Fibroblast of lung (primary cell): ENCODE measurements around the gene HSPA8. TPM values are rescaled to one million over a fixed set of nuclear protein-coding genes. Genes with fewer than 3 reads are reported as not detected.
A peak's percentile ranks its signal among the peaks of the same experiment; 100 is the strongest.

Experiments
- DNase-seq, 2 donors: peaks; one replicate each; pipeline versions ENCODE4 v3.0.0 to v3.0.0-alpha.2; 2010; ENCODE audit warnings: low read depth in 2 of 2
- H2AFZ ChIP-seq: 2 replicates; pipeline ENCODE4 v1.5.1; 2012; ENCODE audit warnings: low read length, control low read depth, inconsistent platforms
- H3K27ac ChIP-seq: 2 replicates; pipeline ENCODE4 v1.5.1; 2011; ENCODE audit warnings: low read length, control low read depth; ENCODE audit not compliant: insufficient read depth
- H3K27me3 ChIP-seq: 2 replicates; pipeline ENCODE4 v1.5.1; 2011; ENCODE audit warnings: mild to moderate bottlenecking, low read length; ENCODE audit not compliant: control insufficient read depth, insufficient read depth
- H3K36me3 ChIP-seq: 2 replicates; pipeline ENCODE4 v1.5.1; 2011; ENCODE audit warnings: low read length; ENCODE audit not compliant: control insufficient read depth, insufficient read depth
- H3K4me1 ChIP-seq: 2 replicates; pipeline ENCODE4 v1.5.1; 2011; ENCODE audit warnings: low read length; ENCODE audit not compliant: control insufficient read depth, insufficient read depth; ENCODE audit errors: extremely low read depth
- H3K4me2 ChIP-seq: 2 replicates; pipeline ENCODE4 v1.5.1; 2011; ENCODE audit warnings: low read length, control low read depth; ENCODE audit not compliant: insufficient read depth; ENCODE audit errors: extremely low read depth
- H3K4me3 ChIP-seq, 4 experiments: fragments of 200-600 bp in 1 of 4; sonication (generic) in 1 of 4; replicated peaks in 1 of 4; 2 replicates each; pipeline ENCODE4 v1.5.1; 2011 to 2016; ENCODE audit warnings: low read length in 4 of 4, low read depth in 3 of 4, mild to moderate bottlenecking in 3 of 4, control low read depth in 2 of 4, inconsistent platforms in 1 of 4, mixed read lengths in 1 of 4; ENCODE audit not compliant: insufficient read depth in 1 of 4; ENCODE audit errors: control extremely low read depth in 1 of 4
- H3K79me2 ChIP-seq: 2 replicates; pipeline ENCODE4 v1.5.1; 2012; ENCODE audit warnings: mild to moderate bottlenecking, low read length, inconsistent platforms; ENCODE audit not compliant: control insufficient read depth, insufficient read depth
- H3K9ac ChIP-seq: 2 replicates; pipeline ENCODE4 v1.5.1; 2011; ENCODE audit warnings: mild to moderate bottlenecking, low read length, control low read depth; ENCODE audit not compliant: insufficient read depth
- H3K9me3 ChIP-seq: 2 replicates; pipeline ENCODE4 v1.5.1; 2012; ENCODE audit warnings: low read depth, low read length; ENCODE audit not compliant: control insufficient read depth, insufficient read depth
- H4K20me1 ChIP-seq: 2 replicates; pipeline ENCODE4 v1.5.1; 2011; ENCODE audit warnings: low read length; ENCODE audit not compliant: control insufficient read depth, insufficient read depth; ENCODE audit errors: extremely low read depth
- CTCF ChIP-seq, 2 donors: IDR thresholded peaks in 1 of 2; conservative IDR thresholded peaks in 1 of 2; 1 replicate in 1 of 2; 2 replicates in 1 of 2; pipeline ENCODE4 v1.5.1; 2011 to 2012; ENCODE audit warnings: low read length in 2 of 2, control low read depth in 1 of 2, inconsistent platforms in 1 of 2, low read depth in 1 of 2, mild to moderate bottlenecking in 1 of 2
- EZH2 ChIP-seq: IDR thresholded peaks from 2 replicates; pipeline ENCODE4 v1.5.1; 2012; ENCODE audit warnings: low read length, control low read depth, mild to moderate bottlenecking; ENCODE audit errors: missing control alignments
- polyA plus RNA-seq, 2 donors: library from polyadenylated mRNA; depleted of rRNA in 1 of 2; stranded (reverse) in 1 of 2; unstranded in 1 of 2; fragments of >200 nt; gene quantifications; 2 replicates each; pipeline ENCODE4 v1.2.1, GENCODE V29; 2011 to 2012; ENCODE audit warnings: missing spikeins in 1 of 2
- total RNA-seq: library from RNA; depleted of rRNA; stranded (reverse); fragments of >200 nt; gene quantifications from 2 replicates; pipeline ENCODE4 v1.2.1, GENCODE V29; 2014

Gene HSPA8
- total and polyA plus RNA-seq, 2 donors (not counting 1 experiment from before 2014, with no cell fraction given), result 2,158 to 2,431 TPM

GRCh38 chr11:123083623-123084029 is 21.7 kb upstream of the HSPA8 start:
- Histone ChIP-seq H2AFZ (no peak overlapping the region), H3K4me3 (no peak overlapping the region), H3K27ac (peak overlapping the region; percentile 78), H3K4me2 (no peak overlapping the region), H3K36me3 (peaks cover 6% of the 10 kb centered on the region), H3K9ac (no peak overlapping the region), H3K79me2 (no peaks in the 10 kb centered on the region), H3K4me1 (peaks cover 6% of the 10 kb centered on the region), H3K9me3 (no peaks in the 10 kb centered on the region), H4K20me1 (no peaks in the 10 kb centered on the region), H3K27me3 (no peaks in the 10 kb centered on the region)
- TF ChIP-seq EZH2 (no peak), CTCF (conservative IDR thresholded peaks at IDR 0.05 in 1 of 2, IDR thresholded peaks at IDR 0.05 in 1 of 2; ENCODE audit: low read depth in 1 of 2, low read length in 2 of 2) (no peak)
- DNase-seq, result peak; percentile 95 to 98

GRCh38 chr11:123082977-123083376 is 21.0 kb upstream of the HSPA8 start:
- no peak overlapping the region for H3K4me2 ChIP-seq
- peak overlapping the region; percentile 78 for H3K27ac ChIP-seq
- no peak overlapping the region for H3K9ac ChIP-seq
- peaks cover 6% of the 10 kb centered on the region for H3K4me1 ChIP-seq
- H3K79me2 ChIP-seq, result no peaks in the 10 kb centered on the region
- DNase-seq, result no peak
- no peaks in the 10 kb centered on the region for H4K20me1 ChIP-seq
- H3K27me3 ChIP-seq, result no peaks in the 10 kb centered on the region
- no peak overlapping the region for H2AFZ ChIP-seq
- H3K36me3 ChIP-seq, result peaks cover 6% of the 10 kb centered on the region
- no peak for TF ChIP-seq CTCF (conservative IDR thresholded peaks at IDR 0.05 in 1 of 2, IDR thresholded peaks at IDR 0.05 in 1 of 2; ENCODE audit: low read depth in 1 of 2, low read length in 2 of 2)
- no peaks in the 10 kb centered on the region for H3K9me3 ChIP-seq
- no peak overlapping the region for H3K4me3 ChIP-seq

- peak overlapping the region; percentile 23 for H3K27ac ChIP-seq
- H3K4me3 ChIP-seq, result no peak overlapping the region
Measured at GRCh38 chr11:123080015-123080414, 18.1 kb upstream of the HSPA8 start.

More at GRCh38 chr11:123080015-123080414, 18.1 kb upstream of the HSPA8 start:
- Histone ChIP-seq H3K9me3 (no peaks in the 10 kb centered on the region), H4K20me1 (no peaks in the 10 kb centered on the region), H2AFZ (no peak overlapping the region), H3K27me3 (no peaks in the 10 kb centered on the region), H3K9ac (no peak overlapping the region), H3K4me2 (no peak overlapping the region), H3K4me1 (peaks cover 6% of the 10 kb centered on the region), H3K36me3 (peaks cover 10% of the 10 kb centered on the region), H3K79me2 (no peaks in the 10 kb centered on the region)
- DNase-seq, result no peak
- no peak for TF ChIP-seq CTCF (conservative IDR thresholded peaks at IDR 0.05 in 1 of 2, IDR thresholded peaks at IDR 0.05 in 1 of 2; ENCODE audit: low read depth in 1 of 2, low read length in 2 of 2)
- no peak for TF ChIP-seq EZH2
